ENCODE results near the gene ADGRA3. TPM values are rescaled to one million over a fixed set of nuclear protein-coding genes. Genes with fewer than 3 reads are reported as not detected.

Gene ADGRA3
- polyA plus RNA-seq, 1 donor from 2014 or later: 40.5 TPM

- Histone ChIP-seq H3K36me3 (ENCODE audit: insufficient read depth, low read length) (no peaks in the 10 kb centered on the region), H3K9ac (ENCODE audit: low read length) (no peak overlapping the region)
- TF ChIP-seq EZH2 (IDR thresholded peaks at IDR 0.05; ENCODE audit: borderline replicate concordance, insufficient read depth, low read length, poor library complexity, severe bottlenecking) (no peak), SMC3 (conservative IDR thresholded peaks at IDR 0.05; ENCODE audit: poor library complexity) (no peak), EP300 (conservative IDR thresholded peaks at IDR 0.05; ENCODE audit: poor library complexity, severe bottlenecking) (no peak), CTCF (IDR thresholded peaks at IDR 0.05; ENCODE audit: poor library complexity, severe bottlenecking) (no peak), POLR2AphosphoS5 (IDR thresholded peaks at IDR 0.05) (no peak), REST (IDR thresholded peaks at IDR 0.05; ENCODE audit: borderline replicate concordance) (no peak), TAF1 (IDR thresholded peaks at IDR 0.05; ENCODE audit: low read depth) (no peak), MXI1 (conservative IDR thresholded peaks at IDR 0.05; ENCODE audit: poor library complexity, severe bottlenecking) (no peak), RAD21 (conservative IDR thresholded peaks at IDR 0.05) (no peak)
These were observed 75.9 kb downstream of the ADGRA3 start for GRCh38 chr4:22439947-22440346.

GRCh38 chr4:22435652-22436051 is 80.2 kb downstream of the ADGRA3 start:
- Histone ChIP-seq H3K4me3 (ENCODE audit: low read length) (no peak overlapping the region), H2AFZ (ENCODE audit: low read depth, low read length) (no peak overlapping the region), H3K27ac (ENCODE audit: low read length) (no peak overlapping the region), H3K79me2 (replicated peaks; ENCODE audit: insufficient read depth, low read length) (no peaks in the 10 kb centered on the region), H3K9ac (ENCODE audit: low read length) (no peak overlapping the region), H3K27me3 (ENCODE audit: insufficient read depth, low read depth, low read length) (no peaks in the 10 kb centered on the region), H3K4me2 (ENCODE audit: low read length) (no peak overlapping the region), H4K20me1 (ENCODE audit: insufficient read depth) (no peaks in the 10 kb centered on the region), H3F3A (ENCODE audit: insufficient read depth, low read length, poor library complexity, severe bottlenecking) (no peaks in the 10 kb centered on the region), H3K9me2 (ENCODE audit: insufficient read depth, low read length) (no peaks in the 10 kb centered on the region), H3K9me3 (ENCODE audit: low read length) (no peaks in the 10 kb centered on the region), H3K36me3 (ENCODE audit: insufficient read depth, low read length) (no peaks in the 10 kb centered on the region)
- TF ChIP-seq POLR2AphosphoS5 (IDR thresholded peaks at IDR 0.05) (no peak), EZH2 (IDR thresholded peaks at IDR 0.05; ENCODE audit: borderline replicate concordance, insufficient read depth, low read length, poor library complexity, severe bottlenecking) (no peak), RAD21 (conservative IDR thresholded peaks at IDR 0.05) (no peak), CTCF (IDR thresholded peaks at IDR 0.05; ENCODE audit: poor library complexity, severe bottlenecking) (no peak), SMC3 (conservative IDR thresholded peaks at IDR 0.05; ENCODE audit: poor library complexity) (no peak), TAF1 (IDR thresholded peaks at IDR 0.05; ENCODE audit: low read depth) (no peak), REST (IDR thresholded peaks at IDR 0.05; ENCODE audit: borderline replicate concordance) (no peak), EP300 (conservative IDR thresholded peaks at IDR 0.05; ENCODE audit: poor library complexity, severe bottlenecking) (no peak), MXI1 (conservative IDR thresholded peaks at IDR 0.05; ENCODE audit: poor library complexity, severe bottlenecking) (no peak)

More at GRCh38 chr4:22439947-22440346, 75.9 kb downstream of the ADGRA3 start:
- Histone ChIP-seq H3K27me3 (ENCODE audit: insufficient read depth, low read depth, low read length) (no peaks in the 10 kb centered on the region), H3K4me2 (ENCODE audit: low read length) (no peak overlapping the region), H2AFZ (ENCODE audit: low read depth, low read length) (no peak overlapping the region), H3K9me3 (ENCODE audit: low read length) (no peaks in the 10 kb centered on the region), H3K27ac (ENCODE audit: low read length) (no peak overlapping the region), H3K4me3 (ENCODE audit: low read length) (no peak overlapping the region), H3F3A (ENCODE audit: insufficient read depth, low read length, poor library complexity, severe bottlenecking) (no peaks in the 10 kb centered on the region), H4K20me1 (ENCODE audit: insufficient read depth) (no peaks in the 10 kb centered on the region), H3K9me2 (ENCODE audit: insufficient read depth, low read length) (no peaks in the 10 kb centered on the region), H3K79me2 (replicated peaks; ENCODE audit: insufficient read depth, low read length) (no peaks in the 10 kb centered on the region)
